GM04503 (cell line): ENCODE data around the gene XRCC3.

ENCODE experiments used
- DNase-seq: peaks from one replicate; pipeline ENCODE4 v3.0.0-alpha.2; 2012; ENCODE audit warnings: low read depth

The XRCC3 gene

DNA sequence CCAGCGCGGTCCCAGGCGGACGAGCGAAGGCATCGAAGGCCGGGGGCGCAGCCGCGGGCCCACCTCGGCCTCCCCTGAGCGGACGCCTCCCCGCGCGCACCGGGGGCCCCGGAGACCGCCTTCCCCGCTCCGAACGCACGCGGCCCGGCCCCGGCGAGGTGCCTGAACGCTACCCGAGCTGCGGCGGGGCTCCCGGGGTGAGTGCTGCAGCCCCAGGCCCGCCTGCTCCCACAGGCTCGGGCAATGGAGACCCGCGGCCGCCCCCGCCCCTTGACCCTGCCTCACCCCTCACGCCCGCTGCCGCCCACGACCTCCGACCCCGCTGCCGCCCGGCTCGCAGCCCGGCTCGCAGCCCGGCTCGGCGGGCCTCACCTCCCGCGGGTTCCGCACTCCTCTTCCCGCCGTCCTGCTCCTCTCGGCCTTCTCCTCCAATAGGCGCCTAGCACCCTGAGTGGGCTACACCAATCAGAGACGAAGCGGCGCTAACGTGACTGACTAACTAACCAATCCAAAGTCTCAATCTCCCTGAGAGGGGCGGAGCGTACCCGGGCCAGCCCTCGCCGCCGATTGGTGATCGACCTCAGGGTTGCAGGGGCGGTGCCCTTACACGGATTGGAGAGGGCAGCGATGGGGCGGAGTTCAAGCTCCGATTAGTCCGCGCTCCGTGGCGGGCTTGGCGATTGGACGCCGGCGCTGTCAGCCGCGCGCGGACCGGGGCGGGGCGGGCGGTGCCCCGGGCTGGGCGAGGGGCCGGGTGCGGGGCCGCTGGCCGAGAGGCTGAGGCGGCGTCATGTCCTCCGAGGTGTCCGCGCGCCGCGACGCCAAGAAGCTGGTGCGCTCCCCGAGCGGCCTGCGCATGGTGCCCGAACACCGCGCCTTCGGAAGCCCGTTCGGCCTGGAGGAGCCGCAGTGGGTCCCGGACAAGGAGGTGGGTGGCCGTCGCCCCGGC is at the start of gene XRCC3, which contains the start of gene ZFYVE21:
Gene XRCC3 (minus strand): TSS at position 400 of the 949 bp plus-strand sequence. CDS start 4,364 bp downstream, outside the sequence.
Gene ZFYVE21 (plus strand): TSS at position 759 of the 949 bp plus-strand sequence. CDS start 32 bp downstream, at position 791.
- DNase-seq: peak; percentile 95

DNA sequence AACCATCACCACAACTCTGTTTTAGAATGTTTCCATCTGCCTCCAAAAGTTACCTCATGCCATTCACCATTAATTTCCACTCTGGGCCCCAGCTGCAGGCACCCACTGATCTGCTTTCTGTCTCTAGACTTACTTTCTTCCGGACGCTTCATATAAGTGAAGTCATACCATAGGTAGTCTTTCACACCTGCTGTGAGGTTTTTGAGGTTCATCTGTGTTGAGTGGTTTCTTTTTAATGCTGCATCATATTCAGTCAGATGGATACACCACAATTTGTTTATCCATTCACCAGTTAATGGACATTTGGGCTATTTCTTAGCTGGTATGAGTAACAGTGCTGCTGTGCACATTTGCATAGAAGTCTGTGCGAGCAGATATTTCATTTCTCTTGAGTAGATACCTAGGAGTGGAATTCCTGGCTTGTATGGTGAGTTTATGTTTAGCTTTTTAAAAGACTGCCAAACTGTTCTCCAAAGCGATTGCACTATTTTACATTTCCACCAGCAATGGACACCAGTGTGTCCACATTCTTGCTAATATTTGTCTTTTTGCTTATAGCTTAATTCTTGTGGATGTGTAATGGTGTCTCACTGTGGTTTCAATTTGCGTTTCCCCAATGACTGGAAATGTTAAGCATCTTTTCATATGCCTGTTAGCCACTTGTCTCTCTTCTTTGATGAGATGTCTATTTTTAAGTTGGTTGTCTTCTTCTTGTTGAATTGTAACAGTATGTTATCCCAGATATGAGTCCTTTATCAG is 48.7 kb upstream of the XRCC3 start:
- no peak for DNase-seq

GRCh38 chr14:103762541-103762940 is 47.3 kb upstream of the XRCC3 start:
- DNase-seq: no peak

DNA sequence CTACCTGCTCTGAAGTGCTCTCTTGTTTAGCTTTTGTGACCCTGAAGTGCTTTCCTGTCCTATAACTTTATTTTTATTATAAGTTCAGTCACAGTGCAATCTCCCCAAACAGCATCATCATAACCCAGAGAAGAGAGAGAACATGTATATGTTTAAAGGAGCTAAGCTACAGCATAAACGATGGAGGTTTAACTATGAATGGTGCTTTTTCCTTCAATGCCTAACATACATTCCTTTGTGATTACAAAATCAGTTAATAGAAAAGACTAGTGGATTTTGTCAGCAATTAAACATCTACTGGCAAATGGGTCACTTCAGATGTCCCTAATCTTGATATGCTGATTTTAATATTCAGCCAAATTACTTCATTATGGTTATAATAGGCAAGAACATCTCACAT is 46.8 kb upstream of the XRCC3 start:
- no peak for DNase-seq

- DNase-seq: no peak
Measured at GRCh38 chr14:103758059-103758776, 43.0 kb upstream of the XRCC3 start.

GRCh38 chr14:103755060-103755459 is 39.8 kb upstream of the XRCC3 start:
- DNase-seq: no peak

DNA sequence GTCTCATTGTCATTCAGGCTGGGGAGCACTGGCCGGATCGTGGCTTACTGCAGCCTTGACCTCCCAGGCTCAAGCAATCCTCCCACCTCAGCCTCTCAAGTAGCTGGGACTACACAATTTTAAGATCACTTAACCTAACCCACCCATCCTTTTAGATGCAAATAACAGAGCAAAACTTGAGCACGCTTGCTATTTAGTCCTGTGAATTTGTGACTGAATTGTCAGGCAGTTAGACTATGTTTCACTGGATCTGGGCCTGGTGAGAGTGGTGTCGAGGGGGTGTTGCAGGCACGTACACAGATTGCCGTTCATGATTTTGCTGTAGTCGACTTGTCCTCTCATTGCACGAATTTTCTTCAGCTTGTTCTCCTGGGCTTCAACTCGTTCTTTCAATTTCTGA is 38.5 kb upstream of the XRCC3 start:
- no peak for DNase-seq

DNA sequence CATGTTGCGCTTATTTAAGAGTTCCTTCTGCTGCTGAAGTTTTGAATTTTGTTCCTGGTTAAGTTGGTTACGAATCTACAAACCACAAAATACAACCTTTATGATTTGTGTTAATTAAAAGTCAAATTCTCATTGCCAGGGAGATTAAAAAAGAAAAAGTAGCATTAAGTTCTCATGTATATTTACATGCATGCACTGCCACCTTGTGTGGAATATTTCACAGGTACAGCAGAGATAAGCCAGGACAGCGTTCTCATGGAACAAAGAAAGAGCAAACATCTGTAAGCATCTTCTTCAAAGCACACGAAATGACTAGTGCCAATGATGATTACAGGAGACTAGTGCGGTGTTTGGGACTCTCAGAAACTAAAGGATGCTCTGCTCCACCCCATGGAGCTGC is 34.6 kb upstream of the XRCC3 start:
- DNase-seq: no peak

DNA sequence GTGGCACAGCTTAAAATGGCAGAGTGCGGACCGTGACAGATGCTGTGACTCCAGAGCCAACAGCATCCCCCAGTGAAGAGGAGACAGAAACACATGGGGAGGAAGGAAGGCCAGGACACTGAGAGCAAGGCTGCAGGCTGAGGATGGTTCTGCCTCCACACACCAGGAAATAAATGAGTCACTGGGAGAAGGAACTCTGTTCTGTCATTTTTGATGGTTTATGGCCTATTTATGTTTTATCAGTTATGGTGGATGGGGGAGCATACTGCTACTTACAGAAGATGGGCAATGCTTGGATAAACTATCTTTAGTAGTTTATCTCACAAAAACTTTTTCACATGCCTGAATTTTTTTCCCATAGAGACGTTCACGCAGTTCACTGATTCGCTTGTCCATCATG is 34.2 kb upstream of the XRCC3 start:
- no peak for DNase-seq

DNA sequence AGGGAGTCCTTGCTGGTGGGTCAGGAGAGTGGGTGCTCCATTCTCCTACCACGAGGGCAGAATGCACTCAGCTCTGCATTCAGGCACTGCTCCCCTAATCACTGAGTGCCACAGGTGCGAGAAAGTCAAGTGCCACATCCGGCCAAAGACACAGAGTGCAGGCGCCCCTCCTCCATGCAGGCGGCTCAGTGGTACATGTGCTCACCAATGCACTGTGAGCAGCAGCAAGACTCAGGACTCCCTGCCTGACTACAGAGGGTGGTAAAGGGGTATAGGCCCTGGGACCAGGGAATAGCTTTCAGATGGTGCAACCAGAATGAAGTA is 33.2 kb upstream of the XRCC3 start:
- DNase-seq: no peak

DNA sequence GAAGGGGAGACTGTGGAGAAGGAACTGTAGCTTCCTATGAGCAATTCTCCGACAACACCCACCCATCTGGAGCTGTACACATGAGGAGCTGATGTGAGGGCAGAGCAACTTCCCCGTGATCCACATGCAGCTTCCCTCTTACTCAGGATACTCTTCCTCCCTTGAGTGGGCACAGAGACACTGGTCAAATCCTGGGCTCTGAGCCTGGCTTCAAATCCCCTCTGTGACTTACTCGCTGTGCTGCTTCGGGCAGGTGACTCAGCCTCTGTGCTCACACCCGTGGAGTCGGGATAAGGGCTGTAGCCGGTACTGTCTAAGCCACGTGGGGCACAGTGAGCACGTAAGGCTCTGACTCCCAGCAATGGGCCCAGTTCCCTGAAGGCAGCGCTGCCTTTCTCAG is 31.4 kb upstream of the XRCC3 start:
- DNase-seq: no peak

GRCh38 chr14:103745424-103745823 is 30.2 kb upstream of the XRCC3 start:
- DNase-seq: no peak

DNA sequence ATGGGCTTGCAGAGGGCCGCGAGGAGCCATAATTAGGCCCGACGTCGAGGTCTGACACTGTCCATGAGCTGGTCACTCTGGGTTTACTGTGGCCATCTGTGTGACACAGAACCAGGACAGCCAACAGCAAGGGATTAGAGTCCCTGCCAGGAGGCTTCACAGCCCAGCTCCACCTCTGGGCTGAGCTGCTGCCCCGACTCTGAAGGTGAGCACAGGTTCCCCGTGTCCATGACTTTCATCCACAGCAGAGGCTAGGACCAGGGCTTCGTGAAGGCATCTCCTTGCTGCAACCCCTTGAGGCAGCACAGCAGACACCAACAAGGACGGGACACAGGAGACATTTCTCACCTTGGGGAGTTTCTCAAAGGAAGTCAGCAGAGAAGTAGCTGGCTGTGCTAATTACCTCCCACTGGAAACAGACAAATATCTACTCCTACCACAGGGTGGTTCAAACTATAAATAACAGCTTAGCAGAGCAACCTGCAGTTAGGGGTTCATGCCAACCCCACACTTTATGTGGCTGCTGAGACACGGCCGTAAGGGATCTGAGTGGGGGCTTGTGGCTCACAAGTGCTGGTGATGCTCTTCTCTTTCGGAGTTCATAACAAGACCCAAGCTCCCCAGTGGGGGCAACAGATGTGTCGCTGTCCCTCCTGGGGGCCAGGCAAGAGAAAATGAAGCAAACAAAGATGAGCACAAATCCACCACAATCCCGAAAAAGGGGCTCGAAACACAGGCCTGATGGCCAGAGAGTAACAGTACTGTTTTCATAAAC is 29.6 kb upstream of the XRCC3 start:
- DNase-seq: no peak

DNA sequence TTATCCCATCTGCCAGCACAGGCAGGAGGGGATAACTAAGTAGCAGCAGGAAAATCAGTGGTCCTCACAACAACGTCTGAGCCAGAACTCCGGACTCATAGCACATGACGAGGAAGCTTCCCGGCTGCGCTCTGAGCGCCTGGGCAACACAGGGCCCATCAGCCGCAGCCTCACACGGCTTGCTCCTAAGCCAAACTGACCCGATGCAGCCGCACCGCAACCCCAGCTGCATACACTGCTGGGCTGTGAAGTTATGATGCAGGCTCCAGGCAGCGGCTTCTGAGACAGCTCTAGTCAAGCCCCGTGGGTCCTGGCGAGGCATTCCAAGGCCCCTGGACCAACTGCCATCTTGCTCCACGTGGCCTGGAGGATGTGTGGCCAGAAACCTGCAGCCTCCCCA is 28.4 kb upstream of the XRCC3 start:
- no peak for DNase-seq

- no peak for DNase-seq
Measured at GRCh38 chr14:103742499-103743255, 27.4 kb upstream of the XRCC3 start.

- no peak for DNase-seq
Measured at GRCh38 chr14:103741876-103742275, 26.6 kb upstream of the XRCC3 start.

GRCh38 chr14:103740991-103741689 is 25.9 kb upstream of the XRCC3 start:
- no peak for DNase-seq

GRCh38 chr14:103739793-103740501 is 24.7 kb upstream of the XRCC3 start:
- DNase-seq: no peak

GRCh38 chr14:103739466-103739792 is 24.2 kb upstream of the XRCC3 start:
- DNase-seq: no peak
